Stimulated activated CD4-positive, alpha-beta T cell treated with anti-CD3 and anti-CD28 coated beads, Interleukin-15, amount 100 ng/mL, for 48 hours (primary cell): ENCODE results near the gene GGT1.
"Not testable (repeated sequence)": the region's sequence is repeated elsewhere in the genome, so short reads cannot be mapped to it uniquely, and the experiment has no call there.

ENCODE experiments used
- DNase-seq, 2 donors: peaks; one replicate each; pipeline ENCODE4 v3.0.0-alpha.2; 2020; ENCODE audit warnings: low read depth in 2 of 2

Gene GGT1

GRCh38 chr22:24642307-24642706 is 39.3 kb downstream of the GGT1 start:
- not testable (repeated sequence) for DNase-seq

DNA sequence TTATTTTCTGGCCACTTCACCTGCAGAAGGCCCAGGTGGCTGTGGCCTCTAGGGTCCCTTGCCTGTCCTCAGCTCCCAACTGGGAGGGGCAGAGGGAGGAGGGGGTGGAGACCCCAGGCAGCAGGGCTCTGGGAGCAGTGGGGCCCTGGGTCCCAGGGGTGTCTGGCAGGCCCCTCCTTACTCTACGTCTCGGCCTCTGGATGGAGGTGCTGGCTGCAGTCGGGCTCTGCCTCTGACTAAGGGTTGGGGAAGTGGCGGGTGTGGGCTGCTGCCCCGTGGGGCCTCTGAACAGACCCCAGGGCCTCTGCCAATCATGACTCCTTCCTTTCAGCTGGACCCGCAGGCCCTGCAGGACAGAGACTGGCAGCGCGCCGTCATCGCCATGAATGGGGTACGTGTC is 41.4 kb downstream of the GGT1 start:
- DNase-seq, result not testable (repeated sequence)

DNA sequence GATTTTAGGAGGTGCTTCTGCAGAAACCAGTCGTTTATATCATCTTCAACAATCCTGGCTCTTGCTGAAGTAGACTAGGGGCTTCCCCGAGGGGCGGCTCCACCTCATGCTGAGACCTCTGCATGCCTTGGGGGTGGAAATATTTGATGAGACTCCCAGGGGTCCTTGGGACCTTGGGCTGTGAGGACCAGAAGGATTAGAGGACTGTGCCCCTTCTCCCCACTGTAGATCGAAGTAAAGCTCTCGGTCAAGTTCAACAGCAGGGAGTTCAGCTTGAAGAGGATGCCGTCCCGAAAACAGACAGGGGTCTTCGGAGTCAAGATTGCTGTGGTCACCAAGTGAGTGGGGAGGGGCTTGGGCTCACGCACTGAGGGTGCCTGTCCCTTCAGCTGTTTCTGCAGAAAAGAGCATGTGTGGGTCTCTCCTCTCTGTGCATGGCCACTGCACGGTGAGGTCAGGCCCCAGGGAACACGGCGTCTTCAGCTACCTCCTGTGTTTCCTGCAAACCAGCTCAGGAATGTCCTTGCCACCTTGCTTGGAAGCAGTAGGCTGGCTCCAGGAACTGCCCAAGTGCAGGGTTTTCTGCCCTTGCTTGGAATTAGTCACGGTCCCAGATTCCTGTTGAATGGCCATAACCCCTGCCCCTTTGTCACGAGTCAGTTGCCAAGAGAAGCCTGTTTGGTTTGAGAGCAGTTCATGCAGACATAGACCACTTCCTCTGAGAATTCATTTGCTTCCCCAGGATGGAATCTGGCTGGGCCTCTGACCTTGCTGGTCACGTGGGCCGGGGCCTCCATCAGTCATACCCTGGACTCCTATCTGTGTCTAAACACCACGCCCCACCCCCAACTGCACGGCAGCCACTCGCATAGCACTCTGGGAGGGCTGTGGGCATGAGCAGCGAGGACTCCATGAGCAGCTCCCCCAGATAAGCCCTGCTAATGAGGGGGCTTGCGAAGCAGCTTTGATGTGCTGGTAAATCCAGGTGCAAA is 42.7 kb downstream of the GGT1 start:
- not testable (repeated sequence) for DNase-seq

- not testable (repeated sequence) for DNase-seq
Observed at GRCh38 chr22:24646756-24647155, 43.8 kb downstream of the GGT1 start.

DNA sequence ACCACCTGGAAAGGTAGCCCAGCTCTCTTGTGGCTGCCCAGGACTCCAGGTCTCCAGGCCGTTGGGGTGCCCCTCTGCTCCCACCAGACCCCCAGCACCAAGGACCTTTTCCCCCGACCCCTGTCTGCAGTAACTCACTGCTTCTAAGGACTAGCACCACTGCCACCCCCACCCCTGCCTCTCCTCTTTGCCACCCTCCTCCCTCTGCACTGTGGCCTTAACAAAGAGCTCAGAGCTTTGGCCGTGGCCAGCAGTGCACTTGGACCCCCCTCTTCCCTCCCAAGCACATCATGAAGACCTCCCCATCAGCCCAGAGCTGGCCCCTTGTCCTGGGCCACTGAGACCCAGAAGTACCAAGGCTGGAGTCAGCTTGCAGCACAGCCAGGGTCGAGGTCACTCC is 46.4 kb downstream of the GGT1 start:
- DNase-seq, result not testable (repeated sequence)

DNA sequence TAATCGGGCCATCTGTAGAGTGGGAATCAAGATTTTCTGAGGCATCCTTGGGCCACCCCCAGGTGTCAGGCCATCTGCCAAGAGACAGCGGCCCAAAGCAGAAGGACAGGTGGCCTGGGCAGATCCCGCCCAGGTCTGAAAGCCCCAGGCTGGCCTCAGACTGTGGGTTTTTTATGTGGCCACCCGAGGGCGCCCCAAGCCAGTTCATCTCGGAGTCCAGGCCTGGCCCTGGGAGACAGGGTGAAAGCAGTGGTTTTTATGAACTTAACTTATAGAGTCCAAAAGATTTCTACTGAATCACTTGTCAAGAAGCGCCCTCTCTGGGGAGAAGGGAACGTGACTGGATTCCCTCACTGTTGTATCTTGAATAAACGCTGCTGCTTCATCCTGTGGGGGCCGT is 47.9 kb downstream of the GGT1 start:
- peak; percentile 35 to 63 for DNase-seq

- not testable (repeated sequence) for DNase-seq
Observed at GRCh38 chr22:24665395-24665794, 62.4 kb downstream of the GGT1 start.

- not testable (repeated sequence) for DNase-seq
Observed at GRCh38 chr22:24667904-24668303, 64.9 kb downstream of the GGT1 start.

- not testable (repeated sequence) for DNase-seq
Observed at GRCh38 chr22:24672532-24672931, 69.5 kb downstream of the GGT1 start.
